GM12801 (cell line): ENCODE measurements around the gene CLASP1.

ENCODE experiments used
- CTCF ChIP-seq: IDR thresholded peaks from one replicate; pipeline ENCODE4 v1.5.1; 2011; ENCODE audit warnings: control low read depth; ENCODE audit not compliant: insufficient read length; ENCODE audit errors: extremely low read depth

Gene CLASP1

GRCh38 chr2:121579309-121579708 lies 70.0 kb downstream of the CLASP1 start:
- no peak for TF ChIP-seq CTCF

- no peak for TF ChIP-seq CTCF
Observed at GRCh38 chr2:121577381-121577780, 71.9 kb downstream of the CLASP1 start.

GRCh38 chr2:121576263-121576662 lies 73.0 kb downstream of the CLASP1 start:
- no peak for TF ChIP-seq CTCF

- no peak for TF ChIP-seq CTCF
Observed at GRCh38 chr2:121575800-121576199, 73.5 kb downstream of the CLASP1 start.

GRCh38 chr2:121570667-121571055 lies 78.6 kb downstream of the CLASP1 start:
- no peak for TF ChIP-seq CTCF

GRCh38 chr2:121570036-121570666 lies 79.1 kb downstream of the CLASP1 start:
- no peak for TF ChIP-seq CTCF

- no peak for TF ChIP-seq CTCF
Observed at GRCh38 chr2:121567957-121568409, 81.3 kb downstream of the CLASP1 start.
